ENCODE results near the gene WBP1.
"Not testable (repeated sequence)": the region's sequence is repeated elsewhere in the genome, so short reads cannot be mapped to it uniquely, and the experiment has no call there.

WBP1 gene

DNA sequence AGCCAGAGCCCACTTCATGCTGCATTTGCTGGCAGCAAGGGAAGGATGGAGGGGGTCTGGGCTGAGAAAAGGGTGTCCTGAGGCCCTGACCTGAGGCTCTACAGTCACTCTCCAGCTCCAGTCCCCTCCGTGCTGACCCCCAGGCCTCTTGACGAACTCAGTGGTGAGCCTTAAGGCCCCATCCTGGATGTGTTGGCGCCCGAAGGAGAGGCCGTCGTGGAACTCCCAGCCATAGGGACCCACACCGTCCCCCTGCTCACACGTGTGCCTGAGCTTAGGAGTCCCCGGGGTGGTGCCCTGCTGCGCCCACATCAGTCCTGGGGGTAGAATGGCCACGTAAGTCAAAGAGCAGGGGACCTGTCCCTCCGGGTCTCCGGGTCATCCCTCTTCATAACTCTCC, 6.2 kb downstream of the WBP1 start:
- H3K4me3 ChIP-seq (replicated peaks; ENCODE audit: low read depth, low read length): peak overlapping the region; percentile 80
- DNase-seq (ENCODE audit: low read depth): no peak
- TF ChIP-seq, protein P1, sequence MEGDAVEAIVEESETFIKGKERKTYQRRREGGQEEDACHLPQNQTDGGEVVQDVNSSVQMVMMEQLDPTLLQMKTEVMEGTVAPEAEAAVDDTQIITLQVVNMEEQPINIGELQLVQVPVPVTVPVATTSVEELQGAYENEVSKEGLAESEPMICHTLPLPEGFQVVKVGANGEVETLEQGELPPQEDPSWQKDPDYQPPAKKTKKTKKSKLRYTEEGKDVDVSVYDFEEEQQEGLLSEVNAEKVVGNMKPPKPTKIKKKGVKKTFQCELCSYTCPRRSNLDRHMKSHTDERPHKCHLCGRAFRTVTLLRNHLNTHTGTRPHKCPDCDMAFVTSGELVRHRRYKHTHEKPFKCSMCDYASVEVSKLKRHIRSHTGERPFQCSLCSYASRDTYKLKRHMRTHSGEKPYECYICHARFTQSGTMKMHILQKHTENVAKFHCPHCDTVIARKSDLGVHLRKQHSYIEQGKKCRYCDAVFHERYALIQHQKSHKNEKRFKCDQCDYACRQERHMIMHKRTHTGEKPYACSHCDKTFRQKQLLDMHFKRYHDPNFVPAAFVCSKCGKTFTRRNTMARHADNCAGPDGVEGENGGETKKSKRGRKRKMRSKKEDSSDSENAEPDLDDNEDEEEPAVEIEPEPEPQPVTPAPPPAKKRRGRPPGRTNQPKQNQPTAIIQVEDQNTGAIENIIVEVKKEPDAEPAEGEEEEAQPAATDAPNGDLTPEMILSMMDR (IDR thresholded peaks at IDR 0.05; ENCODE audit: low read length, missing control alignments): no peak

DNA sequence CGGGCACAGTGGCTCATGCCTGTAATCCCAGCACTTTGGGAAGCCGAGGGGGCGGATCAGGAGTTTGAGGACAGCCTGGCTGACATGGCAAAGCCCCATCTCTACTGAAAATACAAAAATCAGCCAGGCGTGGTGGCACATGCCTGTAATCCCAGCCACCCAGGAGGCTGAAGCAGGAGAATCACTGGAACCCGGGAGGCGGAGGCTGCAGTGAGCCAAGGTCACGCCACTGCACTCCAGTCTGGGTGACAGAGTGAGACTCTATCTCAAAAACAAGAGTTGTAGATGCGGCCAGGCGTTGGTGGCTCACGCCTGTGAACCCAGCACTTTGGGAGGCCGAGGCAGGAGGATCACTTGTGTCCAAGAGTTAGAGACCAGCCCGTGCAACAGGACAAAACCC, 12.5 kb downstream of the WBP1 start:
- not testable (repeated sequence) for DNase-seq (ENCODE audit: low read depth); H3K4me3 ChIP-seq (replicated peaks; ENCODE audit: low read depth, low read length)

DNA sequence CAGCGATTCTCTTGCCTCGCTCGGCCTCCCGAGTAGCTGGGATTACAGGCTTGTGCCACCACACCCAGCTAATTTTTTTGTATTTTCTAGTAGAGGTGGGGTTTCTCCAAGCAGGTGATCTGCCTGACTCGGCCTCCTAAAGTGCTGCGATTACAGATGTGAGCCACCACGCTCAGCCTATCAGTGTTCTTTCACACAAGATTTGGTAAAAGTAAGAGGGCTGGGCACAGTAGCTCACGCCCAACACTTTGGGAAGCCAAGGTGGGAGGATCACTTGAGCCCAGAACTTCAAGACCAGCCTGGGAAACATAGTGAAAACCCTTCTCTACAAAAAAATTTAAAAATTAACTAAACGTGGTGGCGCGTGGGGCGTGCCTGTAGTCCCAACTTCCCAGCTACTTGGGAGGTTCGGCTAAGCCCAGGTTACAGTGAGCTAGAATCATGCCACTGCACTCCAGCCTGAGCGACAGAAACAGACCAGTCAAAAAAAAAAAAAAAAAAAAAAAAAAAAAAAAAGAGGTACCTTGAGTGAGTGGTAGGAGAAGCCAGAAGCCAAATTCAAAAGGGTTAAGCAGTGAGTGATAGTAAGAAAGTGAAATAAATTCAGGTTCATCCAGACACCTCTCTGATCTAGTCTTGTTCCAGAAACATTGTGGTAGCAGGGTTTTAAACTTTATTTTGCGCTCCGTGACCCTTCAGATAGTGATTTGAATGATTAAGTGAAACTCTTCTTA, 13.3 kb downstream of the WBP1 start:
- TF ChIP-seq, protein P1 (IDR thresholded peaks at IDR 0.05; ENCODE audit: low read length, missing control alignments): no peak
- H3K4me3 ChIP-seq (replicated peaks; ENCODE audit: low read depth, low read length): peak overlapping the region; percentile 66
- DNase-seq (ENCODE audit: low read depth): no peak

DNA sequence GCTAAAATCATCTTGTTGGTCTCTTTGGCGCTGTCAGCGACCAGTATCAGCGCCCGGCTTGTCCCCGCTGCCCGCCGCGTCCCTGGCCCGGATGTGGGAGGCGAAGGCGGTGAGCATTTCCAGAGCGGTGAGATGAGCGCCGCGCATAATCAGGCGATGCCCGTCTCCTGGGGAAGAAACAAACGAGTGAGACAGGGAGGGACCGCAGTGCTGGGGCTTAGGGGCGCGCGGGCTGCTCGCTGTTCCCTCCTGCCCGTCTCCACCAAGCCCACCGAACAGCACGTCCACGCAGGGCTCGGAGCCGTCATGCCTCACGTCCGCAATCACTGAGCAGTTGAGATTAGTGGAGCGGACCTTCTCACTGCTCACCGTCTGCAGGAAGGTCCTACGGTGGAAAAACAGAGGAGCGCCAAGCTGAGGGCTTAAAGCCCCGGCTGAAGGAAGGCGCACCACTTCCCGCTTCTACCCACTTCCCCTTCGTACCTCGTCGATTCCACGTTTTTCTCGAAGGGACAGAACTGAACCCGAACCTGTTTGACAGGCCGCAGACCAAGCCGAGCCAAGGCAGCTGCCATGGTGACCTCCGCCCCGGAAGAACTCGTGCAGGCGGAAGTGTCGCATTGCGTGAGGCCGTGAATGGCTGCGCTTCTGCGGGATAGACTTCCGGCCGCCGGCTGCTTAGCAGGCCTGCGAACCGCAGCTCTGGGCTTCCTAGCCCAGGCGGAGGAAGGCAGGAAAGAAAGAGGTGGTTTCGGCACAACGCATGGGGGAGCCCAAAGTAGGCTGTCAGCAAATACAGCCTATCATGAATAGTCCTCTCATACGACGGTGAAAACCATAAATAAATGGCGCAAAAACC, 14.1 kb downstream of the WBP1 start, which contains the start of gene MRPL53:
TSS of gene MRPL53 (minus strand) at position 595 of the 859 bp plus-strand sequence. CDS start at position 575, 20 bp downstream.
- peak within 1 kb of the TSS; percentile 66 for H3K4me3 ChIP-seq (replicated peaks; ENCODE audit: low read depth, low read length)
- TF ChIP-seq, protein P1 (IDR thresholded peaks at IDR 0.05; ENCODE audit: low read length, missing control alignments): no peak
- DNase-seq (ENCODE audit: low read depth): peak; percentile 96

DNA sequence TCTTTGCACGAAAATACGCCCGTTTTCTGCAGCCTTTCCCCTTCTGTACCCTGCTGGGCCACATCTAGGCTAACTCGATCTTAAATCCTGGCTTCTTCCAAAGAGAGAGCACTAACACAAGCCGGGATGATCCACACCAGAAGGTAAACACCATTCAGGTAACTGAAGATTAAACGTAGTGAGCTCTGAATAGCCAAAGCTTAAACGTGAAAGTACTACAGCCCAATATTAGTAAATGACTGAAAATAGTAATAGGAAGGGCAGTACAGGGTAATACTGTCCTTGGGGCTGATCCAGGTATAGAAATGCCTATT, 14.7 kb downstream of the WBP1 start:
- DNase-seq (ENCODE audit: low read depth): no peak
- TF ChIP-seq, protein P1 (IDR thresholded peaks at IDR 0.05; ENCODE audit: low read length, missing control alignments): no peak
- peak overlapping the region; percentile 66 for H3K4me3 ChIP-seq (replicated peaks; ENCODE audit: low read depth, low read length)

DNA sequence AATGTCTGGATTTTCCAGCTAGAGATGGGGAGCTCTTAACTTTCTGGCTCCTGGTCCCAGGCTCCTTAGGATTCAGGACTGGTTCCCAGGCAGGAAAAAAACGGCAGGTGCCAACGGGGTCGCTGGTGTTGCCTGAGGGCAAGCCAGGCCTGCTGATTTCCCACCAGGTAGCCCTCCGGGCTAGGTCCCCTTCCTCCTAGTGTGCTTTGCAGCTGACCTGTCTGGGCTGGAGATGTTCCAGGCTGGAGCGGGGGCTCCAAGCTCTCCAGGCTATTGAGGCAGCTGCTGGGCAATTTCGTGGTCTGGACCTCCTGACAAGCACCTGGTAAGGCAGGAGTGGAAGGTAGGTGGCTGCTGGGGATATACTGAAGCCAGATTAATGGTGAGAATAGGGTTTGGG, 16.2 kb downstream of the WBP1 start:
- no peak overlapping the region for H3K4me3 ChIP-seq (replicated peaks; ENCODE audit: low read depth, low read length)
- TF ChIP-seq, protein P1 (IDR thresholded peaks at IDR 0.05; ENCODE audit: low read length, missing control alignments): no peak
- no peak for DNase-seq (ENCODE audit: low read depth)

DNA sequence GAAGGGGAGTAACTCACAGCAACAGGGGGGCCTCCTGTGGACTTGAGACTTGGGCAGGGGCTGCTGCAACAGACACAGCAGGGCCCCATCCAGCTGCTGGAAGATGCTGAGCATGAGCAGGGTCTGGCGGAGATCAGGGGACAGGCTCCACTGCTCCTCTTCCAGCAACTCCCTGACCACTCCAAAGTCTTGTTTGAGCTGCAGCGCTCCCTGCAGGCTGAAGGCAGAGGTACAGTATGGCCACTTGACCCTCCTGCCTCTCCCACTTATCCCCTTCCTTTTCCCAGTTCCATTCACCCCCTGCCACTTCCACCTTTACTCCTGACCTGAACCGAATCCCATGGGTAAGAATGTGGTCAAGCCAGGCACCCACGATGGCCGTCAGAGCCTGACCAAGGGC, 16.7 kb downstream of the WBP1 start:
- no peak overlapping the region for H3K4me3 ChIP-seq (replicated peaks; ENCODE audit: low read depth, low read length)
- TF ChIP-seq, protein P1 (IDR thresholded peaks at IDR 0.05; ENCODE audit: low read length, missing control alignments): peak; percentile 38
- no peak for DNase-seq (ENCODE audit: low read depth)
